CD14-positive monocyte (primary cell): ENCODE data around the gene SPATS2L. TPM values are rescaled to one million over a fixed set of nuclear protein-coding genes. Genes with fewer than 3 reads are reported as not detected.

Source experiments
- DNase-seq, 3 donors: peaks; one replicate each; pipeline ENCODE4 v3.0.0-alpha.2; 2011 to 2022
- H2AFZ ChIP-seq: 2 replicates; pipeline ENCODE4 v1.6.0; 2012; ENCODE audit warnings: mild to moderate bottlenecking, low read depth, low read length, inconsistent platforms; ENCODE audit not compliant: insufficient read depth, poor library complexity, severe bottlenecking
- H3K27ac ChIP-seq, 2 donors: 1 replicate in 1 of 2; 2 replicates in 1 of 2; pipeline ENCODE4 v1.5.1; 2012 to 2013; ENCODE audit warnings: low read length in 2 of 2, control low read depth in 1 of 2, inconsistent platforms in 1 of 2, low read depth in 1 of 2, mild to moderate bottlenecking in 1 of 2
- H3K27me3 ChIP-seq, 2 donors: one replicate each; pipeline versions ENCODE4 v1.6.0 to v1.6.1; 2011 to 2013; ENCODE audit warnings: low read length in 2 of 2; ENCODE audit not compliant: control insufficient read depth in 2 of 2, insufficient read depth in 2 of 2
- H3K36me3 ChIP-seq, 2 donors: replicated peaks in 1 of 2; 1 replicate in 1 of 2; 2 replicates in 1 of 2; pipeline versions ENCODE4 v1.5.1 to v1.6.1; 2012 to 2013; ENCODE audit warnings: low read length in 2 of 2, control low read depth in 1 of 2, inconsistent platforms in 1 of 2, mild to moderate bottlenecking in 1 of 2; ENCODE audit not compliant: insufficient read depth in 2 of 2, control insufficient read depth in 1 of 2
- H3K4me1 ChIP-seq, 2 donors: 1 replicate in 1 of 2; 2 replicates in 1 of 2; pipeline versions ENCODE4 v1.5.1 to v1.6.1; 2012 to 2013; ENCODE audit warnings: low read length in 2 of 2, control low read depth in 1 of 2, inconsistent platforms in 1 of 2, mild to moderate bottlenecking in 1 of 2, moderate library complexity in 1 of 2; ENCODE audit not compliant: insufficient read depth in 2 of 2, control insufficient read depth in 1 of 2
- H3K4me2 ChIP-seq: replicated peaks from 2 replicates; pipeline ENCODE3; 2012; ENCODE audit warnings: low read length, moderate library complexity, mild to moderate bottlenecking; ENCODE audit not compliant: poor library complexity, severe bottlenecking; ENCODE audit errors: extremely low read depth
- H3K4me3 ChIP-seq, 3 experiments: fragments of 200-600 bp in 1 of 3; sonication (generic) in 1 of 3; replicated peaks in 1 of 3; 1 replicate in 2 of 3; 2 replicates in 1 of 3; pipeline ENCODE4 v1.5.1; 2011 to 2013; ENCODE audit warnings: low read length in 3 of 3, mild to moderate bottlenecking in 3 of 3, control low read depth in 2 of 3, low read depth in 2 of 3, inconsistent platforms in 1 of 3, moderate library complexity in 1 of 3
- H3K79me2 ChIP-seq: 2 replicates; pipeline ENCODE4 v1.6.0; 2012; ENCODE audit warnings: mild to moderate bottlenecking, control low read depth, inconsistent platforms, low read length, moderate library complexity; ENCODE audit not compliant: insufficient read depth
- H3K9ac ChIP-seq: 2 replicates; pipeline ENCODE4 v1.6.0; 2017; ENCODE audit warnings: low read length, mild to moderate bottlenecking; ENCODE audit not compliant: insufficient read depth, poor library complexity, severe bottlenecking
- H3K9me3 ChIP-seq, 2 donors: replicated peaks in 1 of 2; 1 replicate in 1 of 2; 2 replicates in 1 of 2; pipeline versions ENCODE4 v1.5.1 to v1.6.1; 2012 to 2013; ENCODE audit warnings: low read length in 2 of 2, control low read depth in 1 of 2; ENCODE audit not compliant: control insufficient read depth in 1 of 2, insufficient read depth in 1 of 2
- H4K20me1 ChIP-seq: 2 replicates; pipeline ENCODE4 v1.6.0; 2012; ENCODE audit warnings: mild to moderate bottlenecking, low read length, control low read depth, moderate library complexity; ENCODE audit not compliant: insufficient read depth
- H3K27ac Mint-ChIP-seq, 7 donors: one replicate each; pipeline ENCODE4 v1.8.0; 2020; ENCODE audit warnings: mild to moderate bottlenecking in 7 of 7, mixed read lengths in 7 of 7, moderate library complexity in 6 of 7, inconsistent platforms in 2 of 7
- H3K27me3 Mint-ChIP-seq, 3 donors: one replicate each; pipeline ENCODE4 v1.8.0; 2021 to 2022; ENCODE audit warnings: low read depth in 3 of 3, mild to moderate bottlenecking in 3 of 3, mixed read lengths in 3 of 3, moderate library complexity in 3 of 3, inconsistent platforms in 1 of 3
- H3K36me3 Mint-ChIP-seq, 2 donors: one replicate each; pipeline ENCODE4 v1.8.0; 2020; ENCODE audit warnings: mixed read lengths in 2 of 2, inconsistent platforms in 1 of 2, mild to moderate bottlenecking in 1 of 2
- H3K4me1 Mint-ChIP-seq: one replicate; pipeline ENCODE4 v1.8.0; 2020; ENCODE audit warnings: mild to moderate bottlenecking, mixed read lengths
- H3K4me3 Mint-ChIP-seq, 2 donors: one replicate each; pipeline ENCODE4 v1.8.0; 2020; ENCODE audit warnings: mild to moderate bottlenecking in 2 of 2, mixed read lengths in 2 of 2, moderate library complexity in 1 of 2
- H3K9me3 Mint-ChIP-seq, 7 donors: one replicate each; pipeline ENCODE4 v1.8.0; 2020 to 2022; ENCODE audit warnings: mixed read lengths in 7 of 7, mild to moderate bottlenecking in 6 of 7, moderate library complexity in 6 of 7, inconsistent platforms in 2 of 7
- CTCF ChIP-seq: fragments of 200-600 bp; IDR thresholded peaks from one replicate; pipeline ENCODE4 v1.8.0; 2022; ENCODE audit warnings: antibody characterized with exemption, mild to moderate bottlenecking
- WGBS: methylation state at CpG from one replicate; pipeline ENCODE4 v1.1.5; 2013; ENCODE audit warnings: missing lambda C conversion rate; ENCODE audit not compliant: insufficient coverage; 5-methylcytosine and 5-hydroxymethylcytosine counted together
- intact Hi-C, 2 donors: fragments of 100-400 bp; cut with micrococcal nuclease; formaldehyde crosslinking; loops; one replicate each; pipeline versions ENCODE4 v1.15.0 to v1.15.1; 2023
- polyA plus RNA-seq, 3 donors: library from polyadenylated mRNA; depleted of rRNA in 1 of 3; unstranded in 2 of 3; stranded (reverse) in 1 of 3; fragments of 300-500 nt in 2 of 3; fragments of >200 nt in 1 of 3; fragmentation: Illumina TruSeq in 2 of 3; gene quantifications; 1 replicate in 2 of 3; 2 replicates in 1 of 3; pipeline ENCODE4 v1.2.3, GENCODE V29; 2012 to 2021

Gene SPATS2L
- polyA plus RNA-seq, 3 donors, result 2.7 to 5.2 (median 3.2) TPM

GRCh38 chr2:200435379-200435778, 128.9 kb downstream of the SPATS2L start:
- H3K36me3 ChIP-seq, result no peaks in the 10 kb centered on the region
- H3K9me3 Mint-ChIP-seq, result peaks cover 0 to 3% (median 0%) of the 10 kb centered on the region in 7 donors
- no peaks in the 10 kb centered on the region for H3K27me3 ChIP-seq
- no peak overlapping the region for H3K27ac ChIP-seq
- no peak overlapping the region for H3K4me3 ChIP-seq
- no CpG with 5 or more reads among the region's 4 CpGs for WGBS
- no peak overlapping the region for H2AFZ ChIP-seq
- no peak overlapping the region for H3K27ac Mint-ChIP-seq
- H3K27me3 Mint-ChIP-seq, result no peaks in the 10 kb centered on the region
- H3K4me1 ChIP-seq, result no peaks in the 10 kb centered on the region
- H3K4me2 ChIP-seq, result no peak overlapping the region
- DNase-seq, result no peak
- intact Hi-C loops, result no loop called here
- no peaks in the 10 kb centered on the region for H3K79me2 ChIP-seq
- H3K4me1 Mint-ChIP-seq, result no peaks in the 10 kb centered on the region
- TF ChIP-seq CTCF, result no peak
- no peaks in the 10 kb centered on the region for H4K20me1 ChIP-seq
- H3K9me3 ChIP-seq, result no peaks in the 10 kb centered on the region
- H3K9ac ChIP-seq, result no peak overlapping the region
- no peak overlapping the region for H3K4me3 Mint-ChIP-seq
- peaks cover 3 to 11% of the 10 kb centered on the region in 2 donors for H3K36me3 Mint-ChIP-seq

- no peak for DNase-seq
- no peaks in the 10 kb centered on the region for H3K79me2 ChIP-seq
- intact Hi-C loops, result no loop called here
Measured at GRCh38 chr2:200438251-200438650, 131.8 kb downstream of the SPATS2L start.

More at GRCh38 chr2:200438251-200438650, 131.8 kb downstream of the SPATS2L start:
- Mint-ChIP-seq H3K36me3 (peaks cover 3 to 25% of the 10 kb centered on the region in 2 donors), H3K27me3 (no peaks in the 10 kb centered on the region), H3K9me3 (peaks cover 0 to 3% (median 0%) of the 10 kb centered on the region in 7 donors), H3K27ac (no peak overlapping the region), H3K4me3 (no peak overlapping the region), H3K4me1 (no peaks in the 10 kb centered on the region)
- Histone ChIP-seq H3K4me1 (no peaks in the 10 kb centered on the region), H3K9ac (no peak overlapping the region), H3K4me2 (no peak overlapping the region), H3K4me3 (no peak overlapping the region), H3K27ac (no peak overlapping the region), H3K9me3 (no peaks in the 10 kb centered on the region), H3K27me3 (no peaks in the 10 kb centered on the region), H2AFZ (no peak overlapping the region), H3K36me3 (no peaks in the 10 kb centered on the region), H4K20me1 (no peaks in the 10 kb centered on the region)
- TF ChIP-seq CTCF, result no peak
- WGBS, result no CpG with 5 or more reads among the region's 1 CpG
